Retinal pigment epithelial cell (primary cell): ENCODE data around the gene GRXCR1.
A peak's percentile ranks its signal among the peaks of the same experiment; 100 is the strongest.

Experiments used
- DNase-seq: peaks from one replicate; pipeline ENCODE4 v3.0.0-alpha.2; 2010; ENCODE audit warnings: low read depth
- H3K4me3 ChIP-seq: 2 replicates; pipeline ENCODE4 v1.5.1; 2011; ENCODE audit warnings: mild to moderate bottlenecking, low read length, control low read depth, moderate library complexity
- CTCF ChIP-seq: conservative IDR thresholded peaks from 2 replicates; pipeline ENCODE4 v1.5.1; 2011; ENCODE audit warnings: low read depth, low read length, control low read depth, inconsistent platforms

The GRXCR1 gene

GRCh38 chr4:43047058-43047457, 154.5 kb downstream of the GRXCR1 start:
- DNase-seq: no peak
- TF ChIP-seq CTCF: no peak
- H3K4me3 ChIP-seq: no peak overlapping the region

GRCh38 chr4:43048570-43048969, 156.1 kb downstream of the GRXCR1 start:
- TF ChIP-seq CTCF: peak; percentile 21
- DNase-seq: no peak
- no peak overlapping the region for H3K4me3 ChIP-seq

GRCh38 chr4:43049326-43049725, 156.8 kb downstream of the GRXCR1 start:
- no peak for TF ChIP-seq CTCF
- DNase-seq: no peak
- no peak overlapping the region for H3K4me3 ChIP-seq

GRCh38 chr4:43066415-43066814, 173.9 kb downstream of the GRXCR1 start:
- no peak for TF ChIP-seq CTCF
- no peak overlapping the region for H3K4me3 ChIP-seq
- no peak for DNase-seq

- TF ChIP-seq CTCF: no peak
- H3K4me3 ChIP-seq: no peak overlapping the region
- no peak for DNase-seq
Observed at GRCh38 chr4:43071069-43071468, 178.6 kb downstream of the GRXCR1 start.
